HG02884 (cell line): Measurements from ENCODE around the gene LRPPRC.
"Not testable (repeated sequence)": the region's sequence is repeated elsewhere in the genome, so short reads cannot be mapped to it uniquely, and the experiment has no call there.

Source experiments
- ATAC-seq: cut with Tn5 transposase; IDR thresholded peaks from one replicate; pipeline ENCODE4 v1.9.1; 2021; ENCODE audit warnings: mild to moderate bottlenecking, moderate library complexity; ENCODE audit not compliant: unreplicated experiment

The LRPPRC gene

DNA sequence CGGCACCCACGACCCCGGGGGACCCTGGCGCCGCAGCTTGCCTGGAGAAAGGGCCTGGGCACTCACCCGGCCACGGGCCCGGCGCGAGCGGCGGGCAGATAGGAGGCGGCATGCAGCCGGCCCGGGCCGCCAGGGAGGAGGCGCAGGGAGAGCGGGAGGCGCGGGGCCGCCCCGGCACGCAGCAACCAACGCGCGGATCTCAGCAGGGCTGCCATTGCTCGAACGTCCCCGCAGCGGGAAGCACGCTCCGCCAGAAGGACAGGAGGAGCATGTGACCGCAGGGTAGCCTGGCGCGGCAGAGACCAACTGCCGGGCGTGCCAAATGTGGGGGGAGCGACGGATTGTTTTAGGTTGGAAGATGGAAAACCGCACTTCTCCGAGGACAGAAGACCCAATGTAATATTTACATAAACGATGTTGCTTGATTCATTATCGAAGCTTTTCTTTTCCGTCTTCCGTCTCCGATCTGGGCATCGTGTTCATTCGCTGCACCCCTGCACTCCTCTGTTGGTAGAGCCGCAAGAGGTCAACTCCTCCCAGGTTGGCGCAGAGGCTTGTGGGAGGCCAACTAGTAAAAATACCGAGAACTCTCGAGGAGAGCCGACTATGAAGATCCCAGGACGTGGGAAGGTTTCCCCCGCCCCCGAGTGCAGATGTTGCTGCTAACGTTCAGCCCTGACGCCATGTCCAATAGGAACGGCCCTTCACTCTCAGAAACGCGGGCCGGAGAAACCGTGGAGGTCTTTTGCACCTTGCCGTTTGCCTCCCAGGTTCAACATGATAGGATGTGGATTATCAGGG, at the start of gene LRPPRC:
TSS of gene LRPPRC (minus strand) at position 257 of the 801 bp plus-strand sequence. CDS start at position 215, 42 bp downstream.
- peak; percentile 91 for ATAC-seq

DNA sequence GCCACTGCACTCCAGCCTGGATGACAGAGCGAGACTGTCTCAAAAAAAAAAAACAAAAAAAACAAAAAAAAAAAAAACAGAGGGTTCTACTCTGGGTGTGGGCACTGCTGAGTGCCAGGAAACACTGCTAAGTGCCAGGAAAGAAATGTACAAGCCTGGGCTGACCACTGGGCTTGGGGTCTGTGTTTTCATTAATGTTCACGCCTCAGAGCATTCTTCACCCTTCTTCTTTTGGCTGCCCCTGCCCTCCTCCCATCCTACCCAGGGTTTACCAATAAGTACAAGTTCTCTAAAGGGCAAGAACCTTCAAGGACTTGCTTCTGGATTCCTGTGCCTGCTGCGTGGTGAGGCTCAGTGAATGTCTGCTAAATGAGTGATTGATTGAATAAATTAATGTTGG, 49.3 kb upstream of the LRPPRC start:
- ATAC-seq: no peak

DNA sequence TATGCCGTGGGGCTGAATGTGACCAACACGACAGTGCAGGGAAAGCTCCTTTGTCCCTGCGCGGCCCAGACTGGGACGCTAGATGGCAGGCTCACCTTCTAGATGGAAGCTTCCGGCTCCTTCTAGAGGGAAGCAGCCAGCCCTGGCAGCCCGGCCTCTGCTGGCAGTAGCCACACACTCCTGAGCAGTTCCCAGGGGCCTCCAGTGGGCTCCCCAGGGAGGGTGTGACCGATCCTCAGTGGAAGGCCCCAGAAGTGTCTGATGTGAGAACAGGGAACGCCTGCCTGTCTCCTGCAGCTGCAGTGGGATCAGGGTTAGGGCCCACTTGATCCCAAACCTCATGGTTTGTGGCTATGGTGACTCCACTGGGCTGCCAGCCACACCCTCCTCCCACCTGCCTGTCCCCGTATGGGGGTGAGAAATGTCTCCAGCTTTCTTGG, 48.5 kb upstream of the LRPPRC start:
- ATAC-seq: peak; percentile 97

DNA sequence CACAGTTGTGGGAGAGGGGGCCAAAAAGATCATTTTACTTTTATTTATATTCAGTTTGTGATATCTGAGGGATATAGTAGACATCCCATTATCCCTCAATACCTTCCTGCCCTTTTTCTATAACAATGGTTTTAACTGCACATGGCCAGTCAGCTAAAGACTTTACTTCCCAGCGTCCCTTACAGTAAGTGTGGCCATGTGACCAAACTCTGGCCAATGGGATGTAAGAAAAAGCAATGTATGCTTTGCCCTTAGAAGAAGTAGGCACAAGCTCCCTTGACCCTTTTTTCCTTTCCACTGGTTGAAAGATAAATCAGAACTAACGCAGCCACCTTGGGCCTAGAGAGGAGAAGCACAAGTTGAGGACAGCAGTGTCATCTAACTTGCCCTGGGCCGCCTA, 44.6 kb upstream of the LRPPRC start:
- ATAC-seq: no peak

DNA sequence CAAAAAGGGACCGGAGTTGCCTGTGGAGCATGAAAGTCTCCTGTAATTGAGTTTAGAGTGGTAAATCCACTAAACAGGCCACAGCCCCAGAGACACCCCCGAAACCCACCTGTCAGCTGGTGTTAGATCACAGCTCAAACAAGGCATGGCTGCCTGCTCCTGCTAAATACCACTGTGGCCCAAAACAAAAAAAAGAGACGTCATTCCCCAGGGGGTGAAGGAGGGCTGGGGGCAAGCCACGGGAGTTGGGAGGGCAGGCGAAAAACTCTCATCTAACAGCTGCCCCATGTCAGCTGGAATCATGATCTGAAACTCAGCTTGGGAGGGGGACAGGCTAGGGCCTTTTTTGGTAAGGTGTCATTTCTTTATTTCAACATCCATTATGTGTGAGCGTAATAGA, 42.5 kb upstream of the LRPPRC start:
- ATAC-seq: no peak

DNA sequence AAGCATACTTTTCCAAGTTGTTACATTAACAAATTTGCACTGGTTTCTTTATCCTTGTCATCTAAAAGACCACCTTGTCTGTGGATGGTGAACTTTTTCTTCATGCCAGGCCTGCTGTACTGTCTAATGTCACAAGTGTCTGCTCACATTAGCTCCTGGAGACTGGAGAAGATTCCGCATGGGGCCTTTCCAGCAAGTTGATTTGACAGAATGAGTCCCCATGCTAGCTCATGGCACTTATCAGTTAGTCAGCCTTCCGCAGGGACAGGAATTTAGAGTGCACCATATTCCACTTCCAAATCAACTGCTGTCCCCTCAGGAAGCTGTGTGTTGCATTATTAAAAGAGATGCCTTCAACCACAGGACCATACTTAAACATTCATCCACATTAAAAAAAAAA, 41.4 kb upstream of the LRPPRC start:
- no peak for ATAC-seq

DNA sequence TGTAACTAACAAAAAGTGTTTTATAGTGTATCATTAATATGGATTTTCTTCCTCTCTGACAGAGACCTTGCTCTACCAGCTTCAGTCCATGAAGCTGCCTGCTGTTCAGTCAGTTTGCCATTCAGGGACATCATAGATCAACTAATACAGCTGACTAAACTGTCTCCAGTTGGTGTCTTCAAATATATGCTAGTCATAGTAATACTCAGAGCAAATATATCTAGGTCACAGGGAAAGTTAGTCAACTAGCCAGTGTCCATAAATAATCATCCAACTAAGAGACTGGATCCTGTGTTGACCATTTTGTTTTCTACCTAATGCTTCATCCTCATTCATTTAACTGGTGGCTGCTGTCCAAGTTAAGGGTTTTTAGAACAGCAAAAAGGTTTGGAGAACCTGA, 38.2 kb upstream of the LRPPRC start:
- ATAC-seq: no peak

DNA sequence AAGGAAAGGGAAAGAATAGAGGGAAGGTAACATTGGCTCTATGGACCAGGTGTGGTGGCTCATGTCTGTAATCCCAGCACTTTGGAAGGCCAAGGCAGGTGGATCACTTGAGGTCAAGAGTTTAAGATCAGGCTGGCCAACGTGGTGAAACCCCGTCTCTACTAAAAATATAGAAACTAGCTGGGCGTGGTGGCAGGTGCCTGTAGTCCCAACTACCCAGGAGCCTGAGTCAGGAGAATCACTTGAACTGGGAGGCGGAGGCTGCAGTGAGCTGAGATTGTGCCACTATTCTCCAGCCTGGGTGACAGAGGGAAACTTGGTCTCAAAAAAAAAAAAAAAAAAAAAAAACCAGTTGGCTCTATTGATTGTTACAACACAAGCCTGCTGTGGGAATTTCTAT, 31.3 kb upstream of the LRPPRC start:
- ATAC-seq: not testable (repeated sequence)

DNA sequence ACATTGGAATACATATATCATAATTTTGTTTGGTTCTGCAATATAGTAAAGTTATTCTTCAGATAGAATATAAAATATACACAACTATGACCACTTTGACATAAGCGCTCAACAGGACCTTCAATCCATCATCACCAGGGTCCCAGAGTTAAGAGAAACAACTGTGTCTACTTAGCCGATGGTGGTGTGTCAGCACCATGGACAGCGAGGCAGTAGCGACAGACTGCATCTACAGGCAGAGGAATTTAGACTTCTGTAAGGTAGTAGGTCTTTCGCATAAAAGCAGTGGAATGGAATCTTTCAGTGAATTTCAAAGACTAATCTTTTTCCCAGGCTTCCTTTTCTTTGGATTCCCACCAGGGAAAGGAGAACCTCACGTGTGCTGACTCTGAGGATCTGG, 20.5 kb upstream of the LRPPRC start:
- no peak for ATAC-seq

DNA sequence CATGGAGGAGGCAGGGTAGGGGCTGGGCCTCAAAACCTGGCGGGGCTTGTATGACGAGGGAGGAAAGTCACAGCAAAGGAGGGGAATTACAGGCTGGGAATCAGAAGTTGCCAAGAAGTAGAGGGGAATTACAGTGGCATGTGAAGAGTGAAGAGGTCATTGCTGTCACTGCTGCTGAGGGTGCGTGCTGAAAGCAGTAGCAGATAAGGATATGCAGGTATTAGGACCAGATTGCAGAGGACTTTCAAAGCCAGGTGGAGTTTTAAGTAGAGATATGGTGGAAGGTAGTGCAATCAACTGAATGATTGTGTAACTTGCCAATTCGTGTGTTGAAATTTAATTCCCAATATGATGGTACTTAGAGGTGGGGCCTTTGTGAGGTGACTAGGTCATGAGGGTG, 19.4 kb upstream of the LRPPRC start:
- ATAC-seq: no peak

DNA sequence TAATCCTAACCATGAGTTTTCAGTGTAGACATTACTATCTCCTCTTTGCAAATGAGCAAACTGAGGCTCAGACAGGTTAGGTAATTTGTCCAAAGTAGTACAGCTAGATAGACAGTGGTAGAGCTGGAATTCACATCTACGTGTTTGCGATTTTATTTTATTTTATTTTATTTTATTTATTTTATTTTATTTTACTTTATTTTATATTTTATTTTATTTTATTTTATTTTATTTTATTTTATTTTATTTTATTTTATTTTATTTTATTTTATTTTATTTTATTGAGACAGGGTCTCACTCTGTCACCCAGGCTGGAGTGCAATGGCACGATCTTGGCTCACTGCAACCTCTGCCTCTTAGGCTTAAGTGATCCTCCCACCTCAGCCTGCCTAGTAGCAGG, 17.4 kb upstream of the LRPPRC start:
- not testable (repeated sequence) for ATAC-seq

DNA sequence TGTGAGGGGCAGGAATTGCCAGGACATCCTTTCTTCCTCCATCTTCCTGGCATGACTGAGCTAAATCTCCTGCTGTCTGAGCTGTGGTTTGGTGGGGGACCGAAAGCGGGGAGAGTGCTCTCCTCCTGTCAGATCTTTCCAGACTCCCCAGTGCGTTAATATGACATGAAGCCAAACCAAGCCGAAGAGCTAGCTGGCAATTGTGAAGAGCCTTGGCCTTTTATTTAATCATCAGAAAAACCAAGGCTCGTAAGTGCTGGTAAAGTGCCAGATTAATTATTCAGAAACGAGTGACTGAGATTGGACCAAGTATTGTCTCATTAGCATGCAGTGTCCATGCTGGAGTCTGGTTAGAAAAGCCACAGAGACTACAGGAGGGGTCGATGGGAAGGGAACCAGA, 14.5 kb upstream of the LRPPRC start:
- no peak for ATAC-seq

DNA sequence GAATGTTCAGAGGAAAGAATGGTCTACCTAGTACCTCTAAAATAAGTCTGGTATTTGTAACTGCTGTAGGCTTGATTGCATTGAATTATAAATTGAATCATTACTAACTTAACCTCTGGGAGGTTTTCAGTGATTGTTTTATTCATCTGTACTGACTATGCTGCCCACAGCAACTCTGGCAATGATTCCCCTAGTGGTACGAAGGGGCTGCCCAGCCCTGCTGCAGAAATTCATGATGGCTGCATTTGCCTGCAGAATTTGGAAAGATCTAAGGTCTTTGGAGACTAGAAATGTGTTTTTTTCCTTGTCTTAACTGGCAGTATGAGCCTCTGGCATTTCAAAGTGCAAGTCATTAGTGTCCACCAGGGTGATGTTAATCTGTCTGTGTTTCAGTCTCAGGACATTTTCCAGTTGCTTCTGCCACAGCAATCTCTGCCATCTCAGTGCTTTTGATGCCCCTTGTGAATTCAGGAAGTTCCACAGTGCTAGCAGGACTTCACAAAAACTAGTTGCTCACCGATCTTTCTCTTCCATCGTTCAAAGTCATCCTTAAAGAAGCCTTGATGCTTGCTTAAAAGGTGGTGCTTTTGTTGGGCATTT, 13.4 kb upstream of the LRPPRC start:
- ATAC-seq: no peak

DNA sequence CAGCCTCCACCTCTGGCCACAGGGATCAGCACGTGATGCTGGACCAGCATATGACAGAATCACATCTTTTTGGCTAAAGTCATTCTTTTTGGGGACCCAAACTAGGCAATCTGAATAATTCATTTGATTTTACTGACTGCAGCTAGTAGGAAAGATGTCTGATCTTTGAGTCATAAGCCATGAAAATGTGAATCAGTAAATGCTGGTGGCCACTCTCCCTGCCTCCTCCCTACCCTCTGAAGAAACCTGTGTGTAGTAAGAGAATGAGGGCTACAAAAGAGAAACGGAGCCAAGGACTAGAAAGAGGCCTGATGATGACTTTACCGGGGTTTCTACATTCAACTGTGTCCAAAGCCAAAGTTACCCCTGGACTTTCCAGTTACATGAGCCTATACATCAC, 10.1 kb upstream of the LRPPRC start:
- ATAC-seq: no peak

DNA sequence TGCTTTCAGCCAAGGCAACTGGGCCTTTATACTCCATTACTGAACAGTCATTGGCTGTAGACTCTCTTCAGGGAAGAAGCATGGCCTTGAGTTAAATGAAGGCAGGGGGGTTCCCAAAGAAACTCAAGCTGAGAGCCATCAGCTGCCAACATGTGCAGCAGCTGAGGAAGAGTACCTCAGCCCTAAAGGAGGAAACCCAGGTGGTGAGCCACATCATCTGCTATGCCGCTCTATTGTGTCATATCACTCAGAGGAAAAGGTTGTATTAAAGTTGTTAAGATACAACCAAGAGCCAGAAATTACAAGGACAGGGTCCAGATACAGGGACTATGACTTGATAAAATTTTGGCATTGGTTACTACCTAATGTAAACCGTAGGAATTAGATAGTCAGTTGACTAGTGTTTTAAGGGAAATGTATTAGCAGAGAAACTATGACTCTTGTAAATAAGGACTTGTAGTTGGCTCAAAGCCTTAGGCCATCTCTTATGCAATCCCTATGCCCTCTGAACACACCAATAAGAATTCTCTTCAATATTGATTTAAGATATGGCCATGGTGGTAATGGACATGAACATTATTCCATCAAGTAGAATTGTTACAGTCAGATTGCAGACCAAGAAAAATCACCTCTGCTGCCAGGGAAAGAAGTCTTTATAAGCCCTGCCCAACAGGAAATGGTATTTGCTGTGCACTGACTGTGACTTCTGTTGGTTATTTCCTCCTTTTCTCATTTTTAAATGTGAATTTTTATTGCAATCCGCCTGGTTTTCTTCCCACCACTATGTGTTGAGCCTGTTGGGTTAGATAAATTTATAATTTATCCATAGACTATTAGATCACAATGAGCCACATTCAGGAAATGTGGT, 9.2 kb upstream of the LRPPRC start:
- ATAC-seq: no peak

DNA sequence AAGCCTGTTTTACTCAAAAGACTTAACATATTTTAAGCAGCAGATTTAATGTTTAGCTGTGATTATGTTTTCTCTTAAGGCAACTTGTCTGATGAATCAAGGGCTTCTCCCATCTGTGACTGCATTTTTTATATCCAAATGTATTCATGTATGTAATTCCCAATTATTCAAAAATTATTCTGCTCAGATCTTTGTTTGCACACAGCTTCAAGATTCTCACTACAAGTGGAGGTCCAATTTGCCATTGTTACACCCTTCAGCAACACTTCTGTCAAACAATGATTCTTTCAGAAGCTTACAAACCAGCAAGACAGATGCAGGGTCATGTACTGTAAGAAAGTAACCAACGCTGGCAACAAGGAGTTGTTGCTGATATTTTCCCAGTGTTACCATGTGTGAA, 5.9 kb upstream of the LRPPRC start:
- no peak for ATAC-seq

DNA sequence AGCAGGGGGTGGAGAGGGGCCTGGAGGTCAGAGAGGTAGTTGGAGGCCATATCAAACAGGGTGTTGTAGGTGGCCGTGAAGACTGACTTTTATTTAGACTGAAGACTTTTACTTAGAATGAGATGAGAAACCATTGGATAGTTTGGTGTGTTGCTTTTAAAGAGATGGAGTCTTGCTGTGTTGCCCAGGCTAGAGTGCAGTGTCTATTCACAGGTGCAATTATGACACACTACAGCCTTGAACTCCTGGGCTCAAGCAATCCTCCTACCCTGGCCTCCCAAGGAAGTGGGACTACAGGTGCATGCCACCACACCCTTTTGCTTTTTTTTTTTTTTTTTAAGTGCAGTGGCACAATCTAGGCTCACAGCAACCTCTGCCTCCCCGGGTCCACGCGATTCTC, 2.5 kb upstream of the LRPPRC start:
- no peak for ATAC-seq

DNA sequence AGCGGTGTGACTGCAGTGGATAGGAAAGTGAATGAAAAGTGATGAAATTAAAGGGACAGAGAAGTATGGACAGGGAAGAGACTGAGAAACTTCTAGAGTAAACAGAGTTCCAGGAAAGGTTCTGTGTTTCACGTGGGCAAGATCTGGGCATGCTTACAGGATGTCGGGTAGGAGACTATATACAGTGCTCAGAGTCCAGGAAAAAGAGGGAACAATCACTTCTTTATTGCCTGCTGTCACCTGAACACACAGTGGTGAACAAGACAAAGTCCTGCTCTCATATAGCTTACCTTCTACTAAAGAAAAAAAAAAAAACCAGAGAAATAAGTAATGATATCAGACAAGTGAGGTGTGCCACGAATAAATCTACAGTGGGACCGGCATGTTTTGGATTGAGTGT, 2.4 kb downstream of the LRPPRC start:
- ATAC-seq: no peak

DNA sequence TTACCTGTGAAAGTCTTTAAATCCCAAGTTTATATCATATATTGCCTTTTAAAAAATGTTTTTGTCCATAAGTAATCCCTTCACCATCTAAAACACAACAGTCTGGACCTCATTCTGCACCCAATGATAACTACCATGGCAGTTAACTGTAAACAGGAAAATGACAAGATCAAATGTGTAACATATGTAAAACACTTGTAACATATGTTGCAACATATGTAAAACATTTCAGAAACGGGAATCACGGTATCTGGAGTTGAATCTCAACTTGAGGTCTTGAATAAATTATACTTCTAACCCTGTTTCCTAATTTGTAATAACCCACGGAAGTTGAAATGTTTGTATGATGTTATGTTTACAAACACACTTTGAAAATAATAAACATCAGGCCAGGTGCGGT, 6.2 kb downstream of the LRPPRC start:
- no peak for ATAC-seq

DNA sequence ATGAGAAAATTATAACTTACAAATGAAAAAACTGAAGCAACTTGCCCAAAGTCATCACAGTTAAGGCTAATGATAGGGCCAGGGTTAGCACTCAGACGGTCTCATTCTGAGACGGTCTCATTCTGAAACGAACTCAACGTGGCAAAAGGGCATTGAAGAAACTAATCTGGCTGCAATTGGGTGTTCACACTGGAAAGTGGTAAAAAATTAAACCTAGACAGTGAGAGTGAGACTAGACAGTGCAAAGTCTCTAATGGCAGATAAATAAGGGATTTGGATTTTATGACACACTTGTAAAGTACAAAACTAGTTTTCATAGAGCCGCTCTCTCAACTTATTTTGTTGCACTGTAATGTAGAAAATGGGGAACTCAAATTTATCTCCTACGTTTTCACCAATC, 9.2 kb downstream of the LRPPRC start:
- no peak for ATAC-seq

DNA sequence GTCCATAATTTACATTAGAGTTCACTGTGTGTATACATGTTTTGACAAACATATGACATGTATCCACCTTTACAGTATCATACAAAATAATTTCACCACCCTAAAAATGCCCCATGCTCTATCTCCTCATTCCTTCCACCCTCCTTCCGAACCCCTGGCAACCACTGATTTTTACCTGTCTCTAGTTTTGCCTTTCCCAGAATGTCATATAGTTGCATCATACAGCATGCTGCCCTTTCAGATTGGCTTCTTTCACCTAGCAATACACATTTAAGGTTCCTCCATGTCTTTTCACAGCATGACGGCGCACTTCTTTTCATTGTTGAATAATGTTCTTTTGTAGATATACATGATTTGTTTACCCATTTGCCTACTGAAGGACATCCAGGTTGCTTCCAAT, 10.4 kb downstream of the LRPPRC start:
- ATAC-seq: no peak

DNA sequence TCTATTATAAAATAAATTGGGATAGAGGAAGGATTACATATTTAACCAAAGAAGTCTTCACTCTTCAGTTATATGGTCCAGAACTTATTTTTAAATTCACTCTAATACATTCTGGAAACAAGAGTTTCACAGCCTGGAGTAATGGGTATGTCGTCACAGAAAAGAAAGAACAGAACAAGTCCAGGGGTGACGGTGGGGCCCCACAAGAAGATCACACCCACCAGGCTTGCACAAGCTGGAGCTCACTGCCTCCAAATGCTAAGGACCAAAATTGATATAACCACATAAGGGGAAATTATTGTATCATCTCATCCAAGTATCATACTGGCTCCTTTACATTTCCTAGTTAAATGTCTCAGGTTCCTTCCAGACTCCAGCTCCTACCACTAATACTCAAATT, 11.3 kb downstream of the LRPPRC start:
- ATAC-seq: no peak
